ENCODE data around the gene DNASE1L1. TPM values are rescaled to one million over a fixed set of nuclear protein-coding genes. Genes with fewer than 3 reads are reported as not detected.

Gene DNASE1L1
- total RNA-seq, 1 experiment from 2014 or later: 16.2 TPM

GRCh38 chrX:154362085-154362742, 46.8 kb downstream of the DNASE1L1 start (continued):
- TF ChIP-seq, protein P1, sequence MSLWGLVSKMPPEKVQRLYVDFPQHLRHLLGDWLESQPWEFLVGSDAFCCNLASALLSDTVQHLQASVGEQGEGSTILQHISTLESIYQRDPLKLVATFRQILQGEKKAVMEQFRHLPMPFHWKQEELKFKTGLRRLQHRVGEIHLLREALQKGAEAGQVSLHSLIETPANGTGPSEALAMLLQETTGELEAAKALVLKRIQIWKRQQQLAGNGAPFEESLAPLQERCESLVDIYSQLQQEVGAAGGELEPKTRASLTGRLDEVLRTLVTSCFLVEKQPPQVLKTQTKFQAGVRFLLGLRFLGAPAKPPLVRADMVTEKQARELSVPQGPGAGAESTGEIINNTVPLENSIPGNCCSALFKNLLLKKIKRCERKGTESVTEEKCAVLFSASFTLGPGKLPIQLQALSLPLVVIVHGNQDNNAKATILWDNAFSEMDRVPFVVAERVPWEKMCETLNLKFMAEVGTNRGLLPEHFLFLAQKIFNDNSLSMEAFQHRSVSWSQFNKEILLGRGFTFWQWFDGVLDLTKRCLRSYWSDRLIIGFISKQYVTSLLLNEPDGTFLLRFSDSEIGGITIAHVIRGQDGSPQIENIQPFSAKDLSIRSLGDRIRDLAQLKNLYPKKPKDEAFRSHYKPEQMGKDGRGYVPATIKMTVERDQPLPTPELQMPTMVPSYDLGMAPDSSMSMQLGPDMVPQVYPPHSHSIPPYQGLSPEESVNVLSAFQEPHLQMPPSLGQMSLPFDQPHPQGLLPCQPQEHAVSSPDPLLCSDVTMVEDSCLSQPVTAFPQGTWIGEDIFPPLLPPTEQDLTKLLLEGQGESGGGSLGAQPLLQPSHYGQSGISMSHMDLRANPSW (CRISPR knock-in tag; conservative IDR thresholded peaks at IDR 0.05; ENCODE audit: low read depth): no peak
- TF ChIP-seq NFE2L1 (CRISPR knock-in tag; IDR thresholded peaks at IDR 0.05): no peak
- no peak for TF ChIP-seq ZNF232 (CRISPR knock-in tag; IDR thresholded peaks at IDR 0.05)
- TF ChIP-seq JAZF1 (CRISPR knock-in tag; IDR thresholded peaks at IDR 0.05): no peak
- no peak for TF ChIP-seq GABPB1 (CRISPR knock-in tag; IDR thresholded peaks at IDR 0.05)
- no peak for TF ChIP-seq ELF4 (CRISPR knock-in tag; IDR thresholded peaks at IDR 0.05; ENCODE audit: low read depth)

GRCh38 chrX:154360155-154360713, 48.8 kb downstream of the DNASE1L1 start:
- ATAC-seq (no peak), DNase-seq (ENCODE audit: low spot score) (no peak)
- TF ChIP-seq, protein P2, sequence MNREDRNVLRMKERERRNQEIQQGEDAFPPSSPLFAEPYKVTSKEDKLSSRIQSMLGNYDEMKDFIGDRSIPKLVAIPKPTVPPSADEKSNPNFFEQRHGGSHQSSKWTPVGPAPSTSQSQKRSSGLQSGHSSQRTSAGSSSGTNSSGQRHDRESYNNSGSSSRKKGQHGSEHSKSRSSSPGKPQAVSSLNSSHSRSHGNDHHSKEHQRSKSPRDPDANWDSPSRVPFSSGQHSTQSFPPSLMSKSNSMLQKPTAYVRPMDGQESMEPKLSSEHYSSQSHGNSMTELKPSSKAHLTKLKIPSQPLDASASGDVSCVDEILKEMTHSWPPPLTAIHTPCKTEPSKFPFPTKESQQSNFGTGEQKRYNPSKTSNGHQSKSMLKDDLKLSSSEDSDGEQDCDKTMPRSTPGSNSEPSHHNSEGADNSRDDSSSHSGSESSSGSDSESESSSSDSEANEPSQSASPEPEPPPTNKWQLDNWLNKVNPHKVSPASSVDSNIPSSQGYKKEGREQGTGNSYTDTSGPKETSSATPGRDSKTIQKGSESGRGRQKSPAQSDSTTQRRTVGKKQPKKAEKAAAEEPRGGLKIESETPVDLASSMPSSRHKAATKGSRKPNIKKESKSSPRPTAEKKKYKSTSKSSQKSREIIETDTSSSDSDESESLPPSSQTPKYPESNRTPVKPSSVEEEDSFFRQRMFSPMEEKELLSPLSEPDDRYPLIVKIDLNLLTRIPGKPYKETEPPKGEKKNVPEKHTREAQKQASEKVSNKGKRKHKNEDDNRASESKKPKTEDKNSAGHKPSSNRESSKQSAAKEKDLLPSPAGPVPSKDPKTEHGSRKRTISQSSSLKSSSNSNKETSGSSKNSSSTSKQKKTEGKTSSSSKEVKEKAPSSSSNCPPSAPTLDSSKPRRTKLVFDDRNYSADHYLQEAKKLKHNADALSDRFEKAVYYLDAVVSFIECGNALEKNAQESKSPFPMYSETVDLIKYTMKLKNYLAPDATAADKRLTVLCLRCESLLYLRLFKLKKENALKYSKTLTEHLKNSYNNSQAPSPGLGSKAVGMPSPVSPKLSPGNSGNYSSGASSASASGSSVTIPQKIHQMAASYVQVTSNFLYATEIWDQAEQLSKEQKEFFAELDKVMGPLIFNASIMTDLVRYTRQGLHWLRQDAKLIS (CRISPR knock-in tag; IDR thresholded peaks at IDR 0.05; ENCODE audit: borderline replicate concordance): no peak
- TF ChIP-seq CREM (CRISPR knock-in tag; IDR thresholded peaks at IDR 0.05): no peak
- no peak overlapping the region for H3K4me3 Mint-ChIP-seq
- POLR2A ChIA-PET: no interaction called here
- peaks cover 48% of the 10 kb centered on the region for H3K36me3 Mint-ChIP-seq
- no peak overlapping the region for H3K27ac Mint-ChIP-seq
- no peaks in the 10 kb centered on the region for H3K9me3 Mint-ChIP-seq
- no peaks in the 10 kb centered on the region for H3K27me3 Mint-ChIP-seq (ENCODE audit: low read depth)
- H3K4me1 Mint-ChIP-seq: no peaks in the 10 kb centered on the region
- CTCF ChIA-PET: no interaction called here

DNA sequence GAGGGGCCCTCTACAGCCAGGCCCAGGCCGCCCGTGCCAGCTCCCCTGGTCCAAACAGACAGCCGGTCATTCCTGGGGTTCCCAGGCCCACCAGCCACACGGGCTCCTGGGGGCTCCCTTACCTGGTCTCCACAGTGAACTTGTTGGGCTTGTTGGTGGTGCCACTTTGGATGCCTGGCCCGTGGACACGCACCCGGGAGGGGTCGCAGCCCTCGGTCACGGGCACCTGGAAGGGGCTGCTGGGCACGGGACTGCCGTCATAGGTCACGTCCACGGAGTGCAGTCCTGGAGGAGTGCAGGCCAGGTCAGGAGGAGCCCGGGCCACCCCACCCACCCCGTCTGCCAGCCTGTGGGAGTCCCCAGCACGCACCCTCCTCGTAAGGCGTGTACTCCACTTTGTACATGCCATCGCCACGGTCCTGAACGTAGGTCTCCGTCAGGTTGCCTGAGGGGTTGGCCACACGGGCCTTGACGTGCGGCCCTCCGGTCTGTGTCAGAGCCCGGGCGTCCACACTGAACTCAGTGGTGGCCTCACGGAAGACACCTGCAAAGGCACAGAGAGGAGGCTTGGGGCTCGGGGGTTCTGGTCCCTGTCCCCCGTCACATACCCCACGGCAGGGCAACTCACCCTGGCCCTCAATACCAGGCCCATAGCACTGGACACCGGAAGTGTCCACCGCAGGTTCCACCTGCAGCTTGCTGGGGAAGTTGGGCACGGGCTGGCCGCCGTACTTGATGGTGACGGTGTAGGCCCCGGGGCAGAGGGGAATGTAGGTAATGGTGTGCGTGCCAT, 49.5 kb downstream of the DNASE1L1 start:
- POLR2A ChIA-PET: no interaction called here
- CTCF ChIA-PET: no interaction called here
- Mint-ChIP-seq H3K4me3 (no peak overlapping the region), H3K27me3 (ENCODE audit: low read depth) (no peaks in the 10 kb centered on the region), H3K9me3 (no peaks in the 10 kb centered on the region), H3K27ac (no peak overlapping the region), H3K4me1 (no peaks in the 10 kb centered on the region), H3K36me3 (peaks cover 44% of the 10 kb centered on the region)
- ATAC-seq (no peak), DNase-seq (ENCODE audit: low spot score) (no peak)
- TF ChIP-seq, protein P3, sequence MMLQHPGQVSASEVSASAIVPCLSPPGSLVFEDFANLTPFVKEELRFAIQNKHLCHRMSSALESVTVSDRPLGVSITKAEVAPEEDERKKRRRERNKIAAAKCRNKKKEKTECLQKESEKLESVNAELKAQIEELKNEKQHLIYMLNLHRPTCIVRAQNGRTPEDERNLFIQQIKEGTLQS (CRISPR knock-in tag; conservative IDR thresholded peaks at IDR 0.05): no peak
- TF ChIP-seq, protein P4, sequence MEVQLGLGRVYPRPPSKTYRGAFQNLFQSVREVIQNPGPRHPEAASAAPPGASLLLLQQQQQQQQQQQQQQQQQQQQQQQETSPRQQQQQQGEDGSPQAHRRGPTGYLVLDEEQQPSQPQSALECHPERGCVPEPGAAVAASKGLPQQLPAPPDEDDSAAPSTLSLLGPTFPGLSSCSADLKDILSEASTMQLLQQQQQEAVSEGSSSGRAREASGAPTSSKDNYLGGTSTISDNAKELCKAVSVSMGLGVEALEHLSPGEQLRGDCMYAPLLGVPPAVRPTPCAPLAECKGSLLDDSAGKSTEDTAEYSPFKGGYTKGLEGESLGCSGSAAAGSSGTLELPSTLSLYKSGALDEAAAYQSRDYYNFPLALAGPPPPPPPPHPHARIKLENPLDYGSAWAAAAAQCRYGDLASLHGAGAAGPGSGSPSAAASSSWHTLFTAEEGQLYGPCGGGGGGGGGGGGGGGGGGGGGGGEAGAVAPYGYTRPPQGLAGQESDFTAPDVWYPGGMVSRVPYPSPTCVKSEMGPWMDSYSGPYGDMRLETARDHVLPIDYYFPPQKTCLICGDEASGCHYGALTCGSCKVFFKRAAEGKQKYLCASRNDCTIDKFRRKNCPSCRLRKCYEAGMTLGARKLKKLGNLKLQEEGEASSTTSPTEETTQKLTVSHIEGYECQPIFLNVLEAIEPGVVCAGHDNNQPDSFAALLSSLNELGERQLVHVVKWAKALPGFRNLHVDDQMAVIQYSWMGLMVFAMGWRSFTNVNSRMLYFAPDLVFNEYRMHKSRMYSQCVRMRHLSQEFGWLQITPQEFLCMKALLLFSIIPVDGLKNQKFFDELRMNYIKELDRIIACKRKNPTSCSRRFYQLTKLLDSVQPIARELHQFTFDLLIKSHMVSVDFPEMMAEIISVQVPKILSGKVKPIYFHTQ (CRISPR knock-in tag; IDR thresholded peaks at IDR 0.05): no peak
- TF ChIP-seq ZNF232 (CRISPR knock-in tag; IDR thresholded peaks at IDR 0.05): no peak
- TF ChIP-seq ETV6 (CRISPR knock-in tag; IDR thresholded peaks at IDR 0.05): no peak
- TF ChIP-seq ZNF138 (CRISPR knock-in tag; conservative IDR thresholded peaks at IDR 0.05): no peak
- TF ChIP-seq ZNF219 (CRISPR knock-in tag; IDR thresholded peaks at IDR 0.05; ENCODE audit: borderline replicate concordance): no peak
- no peak for TF ChIP-seq NR3C1 (CRISPR knock-in tag; conservative IDR thresholded peaks at IDR 0.05; ENCODE audit: low read depth)
- TF ChIP-seq, protein P5, sequence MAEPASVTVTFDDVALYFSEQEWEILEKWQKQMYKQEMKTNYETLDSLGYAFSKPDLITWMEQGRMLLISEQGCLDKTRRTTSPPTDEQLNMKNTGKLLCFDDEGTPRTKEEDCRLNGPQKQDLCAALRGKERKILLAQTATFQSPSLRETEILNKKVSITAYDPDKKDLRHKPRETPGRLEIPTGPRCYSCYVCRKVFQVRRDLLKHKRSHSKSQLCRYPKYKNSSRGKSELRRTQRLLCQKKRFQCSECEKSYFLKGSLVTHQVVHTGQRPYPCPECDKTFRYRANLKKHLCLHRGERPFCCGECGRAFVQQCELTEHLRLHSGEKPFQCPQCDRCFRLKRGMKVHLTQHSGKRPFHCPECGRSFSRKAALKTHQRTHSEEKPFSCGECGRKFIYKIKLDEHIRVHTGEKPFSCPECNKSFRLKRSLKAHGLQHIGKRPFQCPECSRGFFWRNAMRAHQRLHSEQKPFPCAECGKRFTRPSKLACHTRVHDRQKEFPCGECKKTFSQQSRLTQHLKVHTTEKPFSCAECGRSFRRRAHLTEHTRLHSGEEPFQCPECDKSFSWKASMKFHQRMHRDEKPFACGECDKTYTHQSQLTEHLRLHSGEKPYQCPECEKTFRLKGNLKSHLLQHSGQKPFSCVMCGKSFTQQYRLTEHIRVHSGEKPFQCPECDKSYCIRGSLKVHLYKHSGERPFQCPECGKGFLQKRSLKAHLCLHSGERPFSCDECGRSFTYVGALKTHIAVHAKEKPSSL (CRISPR knock-in tag; conservative IDR thresholded peaks at IDR 0.05): no peak
- TF ChIP-seq ZNF317 (CRISPR knock-in tag; IDR thresholded peaks at IDR 0.05; ENCODE audit: borderline replicate concordance, low read depth): no peak

Measured in WTC11 (cell line).